ENCODE measurements around the gene CHSY1. TPM values are rescaled to one million over a fixed set of nuclear protein-coding genes. Genes with fewer than 3 reads are reported as not detected.

The CHSY1 gene
- total RNA-seq, 1 donor from 2014 or later: 38.2 TPM

DNA sequence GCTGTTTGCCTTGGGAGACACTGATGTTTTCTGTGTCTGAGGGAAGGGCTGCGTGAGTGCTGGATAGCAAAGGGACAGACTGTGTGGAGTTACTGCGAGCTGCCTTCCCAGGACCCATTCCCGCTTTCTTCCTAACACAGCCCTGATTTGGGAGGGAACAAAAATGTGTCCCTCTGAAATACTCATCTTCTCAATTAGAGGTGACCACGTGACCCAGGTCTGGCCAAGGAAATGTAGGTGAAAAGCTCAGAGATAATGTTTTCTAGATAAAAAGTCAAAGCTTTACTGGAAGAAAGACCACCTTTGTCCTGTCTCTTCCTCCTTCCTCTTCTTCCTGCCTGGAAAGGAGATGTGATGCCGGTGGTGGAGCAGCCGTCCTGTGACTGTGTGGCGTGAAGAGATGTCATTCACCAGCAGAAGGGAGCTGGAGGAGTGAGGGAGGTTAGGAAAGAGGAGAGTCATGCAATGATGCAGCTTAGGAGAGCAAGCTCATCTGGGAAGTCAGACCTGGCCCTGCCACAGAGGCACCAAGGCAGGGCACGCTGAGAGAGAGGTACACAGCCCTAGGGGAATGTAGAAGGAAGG is 105.6 kb downstream of the CHSY1 start:
- H3K4me1 Mint-ChIP-seq (ENCODE audit: low read depth, unreplicated experiment): peaks cover 7% of the 10 kb centered on the region

DNA sequence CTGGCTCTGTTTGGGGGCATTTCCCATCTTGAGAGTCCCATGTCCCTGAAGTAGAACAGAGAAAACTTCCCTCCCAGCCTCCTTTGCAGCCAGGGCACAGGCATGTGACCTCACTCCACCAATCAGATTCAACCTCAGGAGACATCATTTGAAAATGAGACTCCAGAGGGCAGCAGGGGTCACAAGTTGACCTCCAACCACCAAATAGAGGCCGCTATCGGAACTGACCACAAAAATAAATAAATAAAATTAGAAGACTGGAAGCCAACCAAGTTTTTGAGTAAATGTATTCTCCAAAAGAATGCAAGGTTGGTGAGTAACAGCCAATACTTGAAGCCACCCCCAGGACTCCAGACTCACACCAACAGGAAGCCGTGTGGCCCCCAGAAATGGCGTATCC is 106.5 kb downstream of the CHSY1 start:
- no peak overlapping the region for H3K27ac Mint-ChIP-seq (ENCODE audit: unreplicated experiment)
- TF ChIP-seq, protein P1, sequence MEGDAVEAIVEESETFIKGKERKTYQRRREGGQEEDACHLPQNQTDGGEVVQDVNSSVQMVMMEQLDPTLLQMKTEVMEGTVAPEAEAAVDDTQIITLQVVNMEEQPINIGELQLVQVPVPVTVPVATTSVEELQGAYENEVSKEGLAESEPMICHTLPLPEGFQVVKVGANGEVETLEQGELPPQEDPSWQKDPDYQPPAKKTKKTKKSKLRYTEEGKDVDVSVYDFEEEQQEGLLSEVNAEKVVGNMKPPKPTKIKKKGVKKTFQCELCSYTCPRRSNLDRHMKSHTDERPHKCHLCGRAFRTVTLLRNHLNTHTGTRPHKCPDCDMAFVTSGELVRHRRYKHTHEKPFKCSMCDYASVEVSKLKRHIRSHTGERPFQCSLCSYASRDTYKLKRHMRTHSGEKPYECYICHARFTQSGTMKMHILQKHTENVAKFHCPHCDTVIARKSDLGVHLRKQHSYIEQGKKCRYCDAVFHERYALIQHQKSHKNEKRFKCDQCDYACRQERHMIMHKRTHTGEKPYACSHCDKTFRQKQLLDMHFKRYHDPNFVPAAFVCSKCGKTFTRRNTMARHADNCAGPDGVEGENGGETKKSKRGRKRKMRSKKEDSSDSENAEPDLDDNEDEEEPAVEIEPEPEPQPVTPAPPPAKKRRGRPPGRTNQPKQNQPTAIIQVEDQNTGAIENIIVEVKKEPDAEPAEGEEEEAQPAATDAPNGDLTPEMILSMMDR (IDR thresholded peaks at IDR 0.05; ENCODE audit: partially characterized antibody, unreplicated experiment): no peak
- H3K4me1 Mint-ChIP-seq (ENCODE audit: low read depth, unreplicated experiment): peaks cover 5% of the 10 kb centered on the region
- H3K27me3 Mint-ChIP-seq (ENCODE audit: unreplicated experiment): no peaks in the 10 kb centered on the region
- no peak for DNase-seq
- H3K36me3 Mint-ChIP-seq (ENCODE audit: unreplicated experiment): no peaks in the 10 kb centered on the region
- peaks cover 4% of the 10 kb centered on the region for H3K9me3 Mint-ChIP-seq (ENCODE audit: unreplicated experiment)
- H3K4me3 Mint-ChIP-seq (ENCODE audit: unreplicated experiment): no peak overlapping the region

More for the DNA sequence above, 105.6 kb downstream of the CHSY1 start:
- TF ChIP-seq, protein P1 (IDR thresholded peaks at IDR 0.05; ENCODE audit: partially characterized antibody, unreplicated experiment): no peak
- H3K4me3 Mint-ChIP-seq (ENCODE audit: unreplicated experiment): no peak overlapping the region
- H3K27ac Mint-ChIP-seq (ENCODE audit: unreplicated experiment): no peak overlapping the region
- H3K9me3 Mint-ChIP-seq (ENCODE audit: unreplicated experiment): peaks cover 4% of the 10 kb centered on the region
- DNase-seq: no peak
- H3K36me3 Mint-ChIP-seq (ENCODE audit: unreplicated experiment): no peaks in the 10 kb centered on the region
- H3K27me3 Mint-ChIP-seq (ENCODE audit: unreplicated experiment): no peaks in the 10 kb centered on the region

DNA sequence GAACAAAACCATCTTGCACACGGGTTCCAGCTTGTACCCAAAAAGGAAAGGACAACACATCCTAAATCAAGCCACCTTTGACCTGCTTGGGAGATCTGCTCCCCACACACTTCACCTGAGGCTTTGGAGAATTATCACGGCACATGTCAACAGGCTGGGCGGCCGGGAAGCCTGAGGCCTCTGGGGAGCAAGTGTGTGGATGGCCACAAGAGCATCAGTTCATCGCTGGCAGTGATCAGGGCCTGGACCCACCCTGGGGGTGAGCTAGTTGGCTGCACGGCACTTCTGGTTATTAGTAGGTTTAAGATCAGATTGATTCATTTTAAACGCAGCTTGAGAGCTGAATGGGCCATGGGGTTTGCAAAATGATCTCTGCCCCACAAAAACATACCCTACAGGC is 108.5 kb downstream of the CHSY1 start:
- Mint-ChIP-seq H3K27me3 (ENCODE audit: unreplicated experiment) (peaks cover 2% of the 10 kb centered on the region), H3K4me1 (ENCODE audit: low read depth, unreplicated experiment) (peaks cover 13% of the 10 kb centered on the region), H3K36me3 (ENCODE audit: unreplicated experiment) (no peaks in the 10 kb centered on the region), H3K9me3 (ENCODE audit: unreplicated experiment) (peaks cover 5% of the 10 kb centered on the region), H3K4me3 (ENCODE audit: unreplicated experiment) (no peak overlapping the region), H3K27ac (ENCODE audit: unreplicated experiment) (no peak overlapping the region)
- no peak for DNase-seq
- TF ChIP-seq, protein P1 (IDR thresholded peaks at IDR 0.05; ENCODE audit: partially characterized antibody, unreplicated experiment): no peak

DNA sequence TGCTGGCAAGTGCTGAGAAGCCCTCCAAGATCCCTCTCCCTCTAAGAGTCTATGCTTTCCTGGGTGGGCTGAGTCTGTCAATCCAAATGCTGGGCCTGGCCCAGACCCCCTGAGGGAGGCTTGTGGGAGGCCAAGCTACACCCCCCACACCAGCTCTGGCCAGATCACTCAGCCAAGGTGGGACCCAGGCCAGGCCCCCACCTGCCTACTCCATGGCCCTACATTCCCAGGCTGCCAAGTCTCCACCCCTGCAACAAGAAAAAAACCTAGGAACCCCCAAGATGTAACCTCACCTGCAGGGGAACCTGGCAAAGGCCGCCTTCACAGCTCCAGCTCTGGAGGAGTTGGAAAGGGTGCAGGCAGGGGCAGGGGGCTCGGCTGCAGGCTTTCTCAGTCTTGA is 109.1 kb downstream of the CHSY1 start:
- TF ChIP-seq, protein P1 (IDR thresholded peaks at IDR 0.05; ENCODE audit: partially characterized antibody, unreplicated experiment): no peak
- H3K4me3 Mint-ChIP-seq (ENCODE audit: unreplicated experiment): no peak overlapping the region
- DNase-seq: no peak
- peaks cover 6% of the 10 kb centered on the region for H3K9me3 Mint-ChIP-seq (ENCODE audit: unreplicated experiment)
- H3K36me3 Mint-ChIP-seq (ENCODE audit: unreplicated experiment): no peaks in the 10 kb centered on the region
- peaks cover 2% of the 10 kb centered on the region for H3K27me3 Mint-ChIP-seq (ENCODE audit: unreplicated experiment)
- H3K4me1 Mint-ChIP-seq (ENCODE audit: low read depth, unreplicated experiment): peaks cover 13% of the 10 kb centered on the region
- no peak overlapping the region for H3K27ac Mint-ChIP-seq (ENCODE audit: unreplicated experiment)

DNA sequence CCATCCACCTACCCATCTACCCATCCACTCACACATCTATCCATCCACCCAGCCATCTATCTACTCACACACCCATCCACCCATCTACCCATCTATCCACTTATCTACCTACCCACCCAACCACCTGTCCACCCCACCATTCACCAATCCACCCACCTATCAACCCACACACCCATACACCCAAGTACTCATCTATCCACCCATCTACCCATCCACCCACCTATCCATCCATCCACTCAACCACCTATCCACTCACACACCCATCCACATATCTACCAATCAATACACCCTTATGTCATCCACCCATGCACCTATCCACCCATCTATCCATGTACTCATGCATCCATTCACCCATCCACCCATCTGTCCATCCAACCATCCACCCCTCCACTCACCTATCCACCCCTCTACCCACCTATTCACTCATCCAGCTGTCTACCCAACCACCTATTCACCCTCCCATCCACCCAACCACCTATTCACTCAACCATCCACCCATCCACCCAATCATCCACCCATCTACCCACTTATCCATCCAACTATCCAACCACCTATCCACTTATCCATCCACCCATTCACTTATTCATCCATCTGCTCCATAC is 109.8 kb downstream of the CHSY1 start:
- TF ChIP-seq, protein P1 (IDR thresholded peaks at IDR 0.05; ENCODE audit: partially characterized antibody, unreplicated experiment): no peak
- Mint-ChIP-seq H3K9me3 (ENCODE audit: unreplicated experiment) (peaks cover 11% of the 10 kb centered on the region), H3K27me3 (ENCODE audit: unreplicated experiment) (peaks cover 2% of the 10 kb centered on the region), H3K4me1 (ENCODE audit: low read depth, unreplicated experiment) (peaks cover 15% of the 10 kb centered on the region), H3K27ac (ENCODE audit: unreplicated experiment) (no peak overlapping the region), H3K4me3 (ENCODE audit: unreplicated experiment) (no peak overlapping the region), H3K36me3 (ENCODE audit: unreplicated experiment) (no peaks in the 10 kb centered on the region)
- DNase-seq: no peak

Measured in glutamatergic neuron (in vitro differentiated cells).